NOMO-1 treated with DMSO at 0.1 percent for 48 hours (cell line): ENCODE measurements around the gene CDH16.
A peak's percentile ranks its signal among the peaks of the same experiment; 100 is the strongest.
"Not testable (repeated sequence)": the region's sequence is repeated elsewhere in the genome, so short reads cannot be mapped to it uniquely, and the experiment has no call there.

Experiments
- DNase-seq: peaks from one replicate; lab custom pipeline; 2025; ENCODE audit not compliant: unreplicated experiment; lab: John Stamatoyannopoulos, UW

Gene CDH16

DNA sequence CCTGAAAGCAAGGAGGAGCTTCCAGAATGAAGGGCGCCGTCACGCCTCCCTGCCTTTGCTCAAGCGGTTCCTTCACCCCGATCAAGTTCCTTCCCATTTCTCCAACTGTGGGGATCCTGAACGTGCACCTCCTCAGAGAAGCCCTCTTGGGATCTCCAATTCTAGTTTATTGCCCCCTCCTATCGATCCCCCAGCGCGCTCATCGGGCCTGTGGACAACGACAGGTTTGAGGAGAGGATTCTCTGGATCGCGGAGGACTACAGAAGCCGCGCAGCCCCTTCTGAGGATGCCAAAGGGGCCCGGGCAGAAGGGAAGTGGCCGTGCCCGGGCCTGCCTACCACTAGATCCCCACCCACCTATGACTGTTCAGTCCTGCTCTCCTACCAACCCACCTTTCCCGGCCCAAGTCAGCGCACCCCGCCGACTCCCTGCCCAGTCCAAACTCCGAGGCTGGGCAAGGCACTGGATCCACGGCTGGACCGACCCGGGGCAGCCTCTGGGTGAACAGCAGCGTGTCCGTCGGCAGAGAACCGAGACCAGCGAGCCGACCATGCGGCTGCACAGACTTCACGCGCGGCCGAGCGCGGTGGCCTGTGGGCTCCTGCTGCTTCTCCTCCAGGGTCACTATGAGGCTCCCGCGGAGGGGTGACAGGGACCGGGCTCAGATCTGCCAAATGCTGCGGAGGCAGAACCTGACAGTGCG lies 29.6 kb upstream of the CDH16 start:
- DNase-seq: no peak

- DNase-seq: peak; percentile 82
Observed at GRCh38 chr16:66947302-66948065, 28.8 kb upstream of the CDH16 start.

GRCh38 chr16:66946974-66947301 lies 28.3 kb upstream of the CDH16 start:
- DNase-seq: no peak

DNA sequence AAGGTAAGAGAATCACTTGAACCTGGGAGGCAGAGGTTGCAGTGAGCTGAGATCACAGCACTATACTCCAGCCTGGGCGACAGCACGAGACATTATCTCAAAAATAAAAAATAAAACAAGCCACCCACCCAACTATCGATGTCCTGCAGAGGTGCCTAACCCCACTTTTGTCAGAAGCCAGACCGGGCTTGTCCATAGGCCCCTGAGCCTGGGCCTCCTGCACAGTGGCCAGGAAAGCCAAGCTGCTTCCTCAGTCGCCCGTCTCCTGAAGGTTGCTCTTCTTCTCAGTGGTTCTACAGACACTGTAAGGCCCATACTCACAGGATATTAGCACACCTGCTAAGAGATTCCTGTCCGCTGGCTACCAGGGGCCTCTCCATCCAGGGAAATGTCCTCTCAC lies 27.9 kb upstream of the CDH16 start:
- no peak for DNase-seq

GRCh38 chr16:66945939-66946338 lies 27.3 kb upstream of the CDH16 start:
- no peak for DNase-seq

- DNase-seq: not testable (repeated sequence)
Observed at GRCh38 chr16:66944971-66945370, 26.3 kb upstream of the CDH16 start.

- no peak for DNase-seq
Observed at GRCh38 chr16:66944054-66944441, 25.4 kb upstream of the CDH16 start.

DNA sequence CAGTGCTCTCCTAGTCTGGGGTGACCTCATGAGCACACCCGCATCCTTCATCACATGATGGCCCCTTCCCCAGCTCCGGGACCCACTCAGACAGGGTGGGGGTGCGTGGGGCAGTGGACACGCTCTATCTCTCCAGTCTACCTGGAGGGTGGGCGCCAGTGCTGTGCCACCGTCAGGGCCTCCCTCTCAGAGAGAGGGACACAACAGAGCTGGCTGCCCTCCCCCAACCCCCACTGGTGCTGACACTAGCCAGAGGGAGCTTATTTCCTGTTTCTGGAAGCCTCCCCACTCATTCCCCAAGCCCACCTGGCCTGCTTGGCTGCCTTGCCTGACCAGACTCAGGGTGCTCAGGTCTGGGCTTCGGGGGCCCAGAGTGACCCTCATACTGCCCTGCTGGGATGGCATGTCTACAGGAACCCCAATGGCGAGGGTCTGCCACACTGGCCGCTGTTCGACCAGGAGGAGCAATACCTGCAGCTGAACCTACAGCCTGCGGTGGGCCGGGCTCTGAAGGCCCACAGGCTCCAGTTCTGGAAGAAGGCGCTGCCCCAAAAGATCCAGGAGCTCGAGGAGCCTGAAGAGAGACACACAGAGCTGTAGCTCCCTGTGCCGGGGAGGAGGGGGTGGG lies 24.9 kb upstream of the CDH16 start:
- no peak for DNase-seq

- DNase-seq: no peak
Observed at GRCh38 chr16:66942981-66943380, 24.3 kb upstream of the CDH16 start.

DNA sequence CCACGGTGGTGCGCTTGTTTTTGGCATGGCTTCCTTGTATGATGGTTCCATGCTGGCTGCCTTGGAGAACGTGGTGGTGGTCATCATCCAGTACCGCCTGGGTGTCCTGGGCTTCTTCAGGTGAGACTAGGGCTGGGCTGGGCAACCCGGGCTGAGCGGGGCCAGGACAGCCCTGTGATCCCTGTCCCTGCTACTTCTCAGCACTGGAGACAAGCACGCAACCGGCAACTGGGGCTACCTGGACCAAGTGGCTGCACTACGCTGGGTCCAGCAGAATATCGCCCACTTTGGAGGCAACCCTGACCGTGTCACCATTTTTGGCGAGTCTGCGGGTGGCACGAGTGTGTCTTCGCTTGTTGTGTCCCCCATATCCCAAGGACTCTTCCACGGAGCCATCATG lies 21.6 kb upstream of the CDH16 start:
- DNase-seq: no peak

DNA sequence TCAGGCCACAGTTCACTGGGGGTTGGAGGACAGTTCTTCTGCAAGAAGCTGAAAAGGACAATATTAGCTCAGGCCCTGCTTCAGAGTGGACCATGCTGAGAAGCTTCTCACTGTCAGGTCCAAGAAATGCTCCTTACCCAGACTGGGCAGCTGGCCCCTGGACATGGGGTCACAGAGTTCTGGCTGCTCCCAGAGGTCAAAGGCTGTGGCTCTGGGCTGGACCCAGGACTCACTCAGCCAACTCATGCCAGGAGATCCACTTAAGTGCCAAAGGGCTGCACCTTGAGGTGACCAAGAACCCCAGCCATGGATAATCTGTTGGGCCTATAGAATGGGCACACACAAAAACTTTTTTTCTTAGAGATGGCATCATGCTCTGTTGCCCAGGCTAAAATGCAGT lies 20.7 kb upstream of the CDH16 start:
- no peak for DNase-seq

DNA sequence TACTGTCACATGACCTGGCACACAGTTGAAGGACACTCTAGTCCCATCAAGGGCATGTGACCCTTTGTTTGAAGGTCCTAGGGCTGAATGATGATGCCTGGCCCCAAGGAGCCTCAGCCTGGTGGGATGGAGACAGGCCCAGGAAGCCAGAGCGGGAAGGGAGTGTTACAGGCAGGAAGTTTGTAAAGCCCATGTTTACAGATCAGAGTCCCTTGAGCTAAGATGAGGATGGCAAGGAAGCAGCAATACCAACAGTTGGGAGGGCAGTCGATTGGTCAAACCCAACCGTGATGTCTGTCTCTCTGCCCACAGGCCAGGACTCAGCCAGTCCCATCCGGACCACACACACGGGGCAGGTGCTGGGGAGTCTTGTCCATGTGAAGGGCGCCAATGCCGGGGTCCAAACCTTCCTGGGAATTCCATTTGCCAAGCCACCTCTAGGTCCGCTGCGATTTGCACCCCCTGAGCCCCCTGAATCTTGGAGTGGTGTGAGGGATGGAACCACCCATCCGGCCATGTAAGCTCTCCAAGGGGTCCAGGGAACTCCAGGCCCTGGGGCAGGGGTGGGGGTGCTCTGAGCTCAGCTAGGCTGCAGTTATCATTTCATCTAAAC lies 19.1 kb upstream of the CDH16 start:
- DNase-seq: no peak

GRCh38 chr16:66936889-66937554 lies 18.3 kb upstream of the CDH16 start:
- no peak for DNase-seq

GRCh38 chr16:66936462-66936861 lies 17.8 kb upstream of the CDH16 start:
- DNase-seq: no peak

GRCh38 chr16:66935314-66936011 lies 16.8 kb upstream of the CDH16 start, which contains the start of gene CES2:
Gene CES2, plus strand, starts transcription at chr16:66935516. Its CDS starts 120 bp downstream, at chr16:66935636.
- DNase-seq: no peak

- not testable (repeated sequence) for DNase-seq
Observed at GRCh38 chr16:66934839-66935313, 16.2 kb upstream of the CDH16 start.

DNA sequence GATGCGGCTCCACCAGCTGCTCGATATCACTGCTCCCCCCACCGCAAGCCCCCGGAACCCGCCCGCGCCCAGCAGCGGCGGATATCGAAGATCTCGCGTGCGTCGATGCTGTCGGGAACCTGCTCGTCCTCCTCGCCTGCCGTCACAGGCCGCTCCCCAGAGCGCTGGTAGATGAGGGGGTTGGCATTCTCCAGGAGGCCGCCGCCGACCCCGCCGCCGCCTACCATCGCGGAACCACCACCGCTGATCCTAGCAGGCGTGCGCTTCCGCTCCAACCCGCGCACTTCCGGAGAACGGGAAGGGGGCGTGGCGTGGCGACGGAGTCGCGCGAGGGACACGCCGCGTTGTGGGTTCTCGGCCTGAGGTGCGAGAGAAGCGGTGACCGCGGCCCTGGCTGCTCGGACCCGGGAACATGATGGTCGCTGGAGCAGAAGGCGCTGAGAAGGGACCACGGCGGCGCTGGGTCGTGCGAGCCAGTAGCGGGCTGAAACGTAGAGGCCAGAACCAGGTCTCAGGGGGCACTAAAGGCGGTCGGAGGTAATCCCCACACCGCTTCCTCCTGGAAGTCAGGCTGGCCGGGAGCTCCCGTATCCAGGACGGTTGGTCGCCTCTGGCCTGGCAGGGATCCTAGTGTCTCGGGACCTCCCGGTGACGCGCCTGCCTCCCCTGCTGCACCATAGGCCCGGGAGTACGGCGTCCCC lies 15.6 kb upstream of the CDH16 start, which contains the start of gene CIAO2B:
Gene CIAO2B, minus strand, starts transcription at position 265 of the 701 bp plus-strand sequence. Its CDS starts 38 bp downstream, at position 227.
- DNase-seq: peak; percentile 75

DNA sequence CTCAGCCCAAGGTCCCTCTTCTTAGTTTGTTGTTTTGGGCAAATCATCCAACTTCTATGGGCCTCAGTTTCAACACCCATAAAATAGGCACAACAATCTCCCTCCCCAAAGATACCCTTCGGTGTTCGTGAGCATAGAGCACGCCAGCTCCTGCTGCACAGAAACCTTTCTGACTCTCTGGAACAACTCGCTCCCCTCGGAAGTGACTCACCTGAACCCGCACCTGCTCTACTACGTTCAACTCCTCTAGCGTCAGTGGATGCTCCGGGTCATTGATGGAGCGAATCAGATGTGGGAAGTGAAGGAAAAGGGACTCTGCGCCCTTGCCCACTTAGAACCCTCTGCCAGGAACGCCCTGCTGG lies 15.1 kb upstream of the CDH16 start:
- DNase-seq: no peak

DNA sequence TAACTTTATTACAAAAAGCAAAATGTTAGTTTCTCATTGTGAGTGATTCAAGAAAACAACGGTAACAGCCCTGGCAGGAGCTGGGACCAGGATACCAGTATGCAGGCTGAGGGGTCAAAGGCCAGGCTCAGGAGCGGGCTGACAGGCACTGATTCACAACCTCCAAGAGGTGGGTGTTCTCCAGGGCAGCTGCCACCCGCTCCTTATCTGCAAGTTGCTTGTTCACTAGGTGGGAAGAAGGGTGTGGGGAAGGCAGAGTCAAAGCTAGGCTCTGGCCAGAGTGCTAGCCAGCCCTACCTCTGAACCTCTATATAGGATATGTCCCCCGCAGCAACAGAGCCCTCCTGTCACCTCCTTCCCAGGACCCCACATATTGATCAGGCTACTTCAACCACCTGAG lies 13.4 kb upstream of the CDH16 start:
- no peak for DNase-seq

GRCh38 chr16:66931665-66932064 lies 13.0 kb upstream of the CDH16 start:
- DNase-seq: no peak
